Nephron progenitor cell (in vitro differentiated cells): ENCODE data around the gene RNASEH1.

Source experiments
- DNase-seq: peaks from one replicate; pipeline ENCODE4 v3.0.0; 2021
- H3K27ac Mint-ChIP-seq: 2 replicates; pipeline ENCODE4 v1.8.0; 2021; ENCODE audit warnings: mild to moderate bottlenecking, moderate library complexity, mixed read lengths
- H3K27me3 Mint-ChIP-seq: 2 replicates; pipeline ENCODE4 v1.8.0; 2021; ENCODE audit warnings: mild to moderate bottlenecking, low read depth, mixed read lengths; ENCODE audit not compliant: poor library complexity
- H3K36me3 Mint-ChIP-seq: 2 replicates; pipeline ENCODE4 v1.8.0; 2021; ENCODE audit warnings: low read depth, mixed read lengths
- H3K4me1 Mint-ChIP-seq: 2 replicates; pipeline ENCODE4 v1.8.0; 2021; ENCODE audit warnings: mixed read lengths
- H3K4me3 Mint-ChIP-seq: 2 replicates; pipeline ENCODE4 v1.8.0; 2021; ENCODE audit warnings: mild to moderate bottlenecking, moderate library complexity, mixed read lengths
- H3K9me3 Mint-ChIP-seq: 2 replicates; pipeline ENCODE4 v1.8.0; 2021; ENCODE audit warnings: mild to moderate bottlenecking, moderate library complexity, mixed read lengths
- CTCF ChIP-seq: fragments of 200-600 bp; sonication (generic); IDR thresholded peaks from 2 replicates; pipeline ENCODE4 v1.5.0; 2021; ENCODE audit warnings: antibody characterized with exemption

Gene RNASEH1

GRCh38 chr2:3529316-3530025 is 28.7 kb downstream of the RNASEH1 start:
- H3K27me3 Mint-ChIP-seq, result no peaks in the 10 kb centered on the region
- no peaks in the 10 kb centered on the region for H3K9me3 Mint-ChIP-seq
- no peaks in the 10 kb centered on the region for H3K36me3 Mint-ChIP-seq
- peaks cover 14% of the 10 kb centered on the region for H3K4me1 Mint-ChIP-seq
- no peak for TF ChIP-seq CTCF
- DNase-seq, result no peak
- H3K4me3 Mint-ChIP-seq, result no peak overlapping the region
- no peak overlapping the region for H3K27ac Mint-ChIP-seq

DNA sequence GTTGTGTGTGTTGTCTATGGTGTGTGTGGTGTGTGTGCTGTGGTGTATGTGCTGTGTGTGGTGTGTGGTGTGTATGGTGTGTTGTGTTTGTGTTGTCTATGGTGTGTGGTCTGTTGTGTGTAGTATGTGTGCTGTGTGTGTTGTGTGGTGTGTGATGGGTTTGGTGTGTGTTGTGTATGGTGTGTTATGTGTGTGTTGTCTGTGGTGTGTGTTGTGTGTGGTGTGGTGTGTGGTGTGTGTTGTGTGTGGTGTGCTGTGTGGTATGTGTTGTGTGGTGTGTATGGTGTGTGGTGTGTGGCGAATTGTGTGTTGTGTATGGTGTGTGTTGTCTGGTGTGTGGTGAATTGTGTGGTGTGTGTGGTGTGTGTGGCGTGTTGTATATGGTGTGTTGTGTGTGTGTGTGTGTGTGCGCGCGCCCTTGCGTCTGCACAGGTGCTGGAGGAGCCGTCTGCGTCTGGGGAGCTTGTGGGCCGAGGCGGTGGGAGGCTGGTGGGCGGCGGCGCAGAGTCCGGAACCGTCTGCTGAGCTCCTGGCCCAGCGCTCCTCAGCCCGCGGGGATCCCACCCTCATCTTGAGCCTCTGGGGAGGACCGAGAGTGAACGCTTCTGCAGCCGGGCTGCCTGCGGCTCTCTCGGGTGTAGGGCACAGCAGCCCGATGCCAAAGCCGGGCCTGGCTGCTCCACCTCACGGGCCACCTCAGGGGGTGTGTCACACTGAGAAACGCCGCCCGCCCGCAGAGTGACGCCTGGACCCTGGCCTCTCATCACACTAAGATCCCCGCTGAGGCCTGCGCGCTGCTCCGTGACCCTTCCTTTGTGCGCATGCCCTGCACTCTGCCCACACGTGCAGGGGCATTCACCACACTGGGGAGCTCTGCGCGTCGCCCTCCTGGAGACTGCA is 30.0 kb downstream of the RNASEH1 start:
- H3K27ac Mint-ChIP-seq, result no peak overlapping the region
- H3K9me3 Mint-ChIP-seq, result no peaks in the 10 kb centered on the region
- H3K27me3 Mint-ChIP-seq, result no peaks in the 10 kb centered on the region
- H3K4me1 Mint-ChIP-seq, result peaks cover 4% of the 10 kb centered on the region
- H3K36me3 Mint-ChIP-seq, result no peaks in the 10 kb centered on the region
- H3K4me3 Mint-ChIP-seq, result no peak overlapping the region
- TF ChIP-seq CTCF, result no peak
- peak; percentile 12 for DNase-seq

GRCh38 chr2:3526871-3527270 is 31.3 kb downstream of the RNASEH1 start:
- peaks cover under 1% of the 10 kb centered on the region for H3K4me1 Mint-ChIP-seq
- H3K27me3 Mint-ChIP-seq, result no peaks in the 10 kb centered on the region
- no peak overlapping the region for H3K4me3 Mint-ChIP-seq
- peak overlapping the region; percentile 41 for H3K27ac Mint-ChIP-seq
- no peak for DNase-seq
- H3K36me3 Mint-ChIP-seq, result no peaks in the 10 kb centered on the region
- no peaks in the 10 kb centered on the region for H3K9me3 Mint-ChIP-seq
- TF ChIP-seq CTCF, result no peak

DNA sequence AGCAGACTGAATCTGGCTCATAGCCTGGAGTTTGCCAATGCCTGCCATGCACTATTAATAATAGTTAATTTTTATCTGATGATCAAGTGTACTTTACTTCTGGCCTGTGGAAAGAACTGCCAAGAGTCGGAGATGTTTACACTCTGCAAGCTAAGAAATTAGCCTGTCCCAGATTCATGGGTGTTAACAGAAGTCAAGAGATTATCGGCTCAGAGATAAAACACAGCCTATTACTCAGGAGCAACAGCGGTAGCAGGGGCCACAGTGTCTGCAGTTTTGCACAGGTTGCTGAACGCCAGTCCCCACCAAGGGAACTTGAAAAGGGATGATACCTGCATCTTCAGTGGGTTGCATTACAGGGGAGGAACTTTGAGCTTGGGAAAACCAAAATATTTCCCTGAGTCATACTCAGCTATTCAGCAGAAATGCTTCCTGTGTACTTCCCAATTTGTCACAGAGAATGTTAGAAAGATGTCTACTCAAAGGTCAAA is 34.5 kb downstream of the RNASEH1 start:
- Mint-ChIP-seq H3K27me3 (peaks cover 2% of the 10 kb centered on the region), H3K36me3 (peaks cover 10% of the 10 kb centered on the region), H3K9me3 (peaks cover 4% of the 10 kb centered on the region), H3K27ac (no peak overlapping the region), H3K4me1 (peaks cover 23% of the 10 kb centered on the region), H3K4me3 (no peak overlapping the region)
- DNase-seq, result no peak
- no peak for TF ChIP-seq CTCF

DNA sequence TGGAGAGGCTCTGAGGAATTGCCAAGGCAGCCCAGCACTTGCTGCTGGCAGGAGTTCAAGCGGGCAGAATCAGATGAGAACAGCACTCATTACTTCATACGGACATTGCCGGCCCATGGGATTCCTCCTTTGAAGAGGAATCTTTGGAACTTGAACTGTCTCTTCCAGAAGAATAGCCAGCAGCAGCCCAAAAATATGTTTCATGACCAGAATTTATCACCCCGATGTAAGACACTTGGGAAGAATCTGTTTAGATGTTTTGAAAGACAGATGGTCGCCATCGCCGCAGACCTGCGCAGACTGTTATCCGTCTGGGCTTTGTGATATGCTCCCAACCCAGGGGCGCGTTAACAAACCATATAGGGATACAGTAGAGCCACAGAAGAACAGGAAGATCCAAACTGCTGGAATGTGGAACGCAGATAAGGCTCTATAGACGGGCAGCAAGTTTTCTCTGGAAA is 35.1 kb downstream of the RNASEH1 start:
- Mint-ChIP-seq H3K27ac (no peak overlapping the region), H3K9me3 (peaks cover 4% of the 10 kb centered on the region)
- TF ChIP-seq CTCF, result no peak

More for the DNA sequence above, 35.1 kb downstream of the RNASEH1 start:
- H3K4me3 Mint-ChIP-seq, result no peak overlapping the region
- H3K4me1 Mint-ChIP-seq, result peaks cover 25% of the 10 kb centered on the region
- DNase-seq, result no peak
- peaks cover 2% of the 10 kb centered on the region for H3K27me3 Mint-ChIP-seq
- peaks cover 12% of the 10 kb centered on the region for H3K36me3 Mint-ChIP-seq
